ENCODE measurements around the gene MUCL3. TPM values are rescaled to one million over a fixed set of nuclear protein-coding genes. Genes with fewer than 3 reads are reported as not detected.
A peak's percentile ranks its signal among the peaks of the same experiment; 100 is the strongest.
"Not testable (repeated sequence)": the region's sequence is repeated elsewhere in the genome, so short reads cannot be mapped to it uniquely, and the experiment has no call there.

Gene MUCL3
- total RNA-seq, 1 donor from 2014 or later: not detected

GRCh38 chr6:30910473-30910872, 30.3 kb upstream of the MUCL3 start:
- DNase-seq: not testable (repeated sequence)

- no peak for DNase-seq
Measured at GRCh38 chr6:30912746-30913520, 27.8 kb upstream of the MUCL3 start.

- no peak for DNase-seq
Measured at GRCh38 chr6:30913721-30914075, 27.1 kb upstream of the MUCL3 start.

GRCh38 chr6:30914076-30914853, 26.5 kb upstream of the MUCL3 start, which contains the start of gene VARS2:
Gene VARS2 (plus strand): TSS chr6:30914238. CDS start chr6:30914837, 599 bp downstream.
- DNase-seq: peak; percentile 94

- DNase-seq: no peak
Measured at GRCh38 chr6:30914854-30915590, 25.8 kb upstream of the MUCL3 start.

GRCh38 chr6:30915591-30915946, 25.2 kb upstream of the MUCL3 start:
- no peak for DNase-seq

- DNase-seq: no peak
Measured at GRCh38 chr6:30917041-30917440, 23.7 kb upstream of the MUCL3 start.

- no peak for DNase-seq
Measured at GRCh38 chr6:30917487-30917886, 23.3 kb upstream of the MUCL3 start.

- no peak for DNase-seq
Measured at GRCh38 chr6:30918670-30919069, 22.1 kb upstream of the MUCL3 start.

- no peak for DNase-seq
Measured at GRCh38 chr6:30922447-30922852, 18.3 kb upstream of the MUCL3 start.

GRCh38 chr6:30924040-30924627, 16.6 kb upstream of the MUCL3 start:
- DNase-seq: not testable (repeated sequence)

GRCh38 chr6:30926644-30927043, 14.1 kb upstream of the MUCL3 start:
- no peak for DNase-seq

- DNase-seq: not testable (repeated sequence)
Measured at GRCh38 chr6:30927080-30927479, 13.7 kb upstream of the MUCL3 start.

- no peak for DNase-seq
Measured at GRCh38 chr6:30928677-30929076, 12.1 kb upstream of the MUCL3 start.

- no peak for DNase-seq
Measured at GRCh38 chr6:30930506-30930905, 10.3 kb upstream of the MUCL3 start.

GRCh38 chr6:30931272-30931671, 9.5 kb upstream of the MUCL3 start:
- DNase-seq: no peak

- no peak for DNase-seq
Measured at GRCh38 chr6:30931969-30932645, 8.7 kb upstream of the MUCL3 start, which contains the start of gene SFTA2. Gene SFTA2 (minus strand): TSS chr6:30932170. CDS start chr6:30932096, 74 bp downstream.

- DNase-seq: no peak
Measured at GRCh38 chr6:30932665-30933365, 8.0 kb upstream of the MUCL3 start.

GRCh38 chr6:30935018-30935417, 5.8 kb upstream of the MUCL3 start:
- DNase-seq: no peak

- no peak for DNase-seq
Measured at GRCh38 chr6:30937265-30937664, 3.5 kb upstream of the MUCL3 start.

- DNase-seq: no peak
Measured at GRCh38 chr6:30938730-30939129, 2.0 kb upstream of the MUCL3 start.

All from occipital lobe (tissue), 2 donors.